Measurements from ENCODE around the gene PYGL.
"Not testable (repeated sequence)": the region's sequence is repeated elsewhere in the genome, so short reads cannot be mapped to it uniquely, and the experiment has no call there.

The PYGL gene

GRCh38 chr14:50924843-50925242, 19.4 kb downstream of the PYGL start:
- no peak for DNase-seq

GRCh38 chr14:50924236-50924635, 20.0 kb downstream of the PYGL start:
- DNase-seq = no peak

- no peak for DNase-seq
Observed at GRCh38 chr14:50922803-50923202, 21.5 kb downstream of the PYGL start.

GRCh38 chr14:50920482-50921230, 23.6 kb downstream of the PYGL start:
- DNase-seq = no peak

- DNase-seq = not testable (repeated sequence)
Observed at GRCh38 chr14:50919524-50919923, 24.8 kb downstream of the PYGL start.

GRCh38 chr14:50917449-50917848, 26.8 kb downstream of the PYGL start:
- DNase-seq = no peak

- DNase-seq = no peak
Observed at GRCh38 chr14:50910495-50911420, 33.5 kb downstream of the PYGL start.

GRCh38 chr14:50906326-50907065, 37.8 kb downstream of the PYGL start:
- no peak for DNase-seq

GRCh38 chr14:50904719-50905118, 39.6 kb downstream of the PYGL start:
- DNase-seq = no peak

- no peak for DNase-seq
Observed at GRCh38 chr14:50901361-50901760, 42.9 kb downstream of the PYGL start.

- no peak for DNase-seq
Observed at GRCh38 chr14:50897658-50898175, 46.6 kb downstream of the PYGL start.

GRCh38 chr14:50897005-50897404, 47.3 kb downstream of the PYGL start:
- DNase-seq = not testable (repeated sequence)

GRCh38 chr14:50896421-50896820, 47.9 kb downstream of the PYGL start:
- DNase-seq = not testable (repeated sequence)

GRCh38 chr14:50892255-50892654, 52.0 kb downstream of the PYGL start:
- DNase-seq = no peak

- no peak for DNase-seq
Observed at GRCh38 chr14:50887476-50887875, 56.8 kb downstream of the PYGL start.

- no peak for DNase-seq
Observed at GRCh38 chr14:50883827-50884197, 60.5 kb downstream of the PYGL start.

- no peak for DNase-seq
Observed at GRCh38 chr14:50882932-50883826, 61.1 kb downstream of the PYGL start.

GRCh38 chr14:50875359-50876070, 68.8 kb downstream of the PYGL start:
- peak in 1 of 2 donors; percentile 61 for DNase-seq

GRCh38 chr14:50874757-50875156, 69.5 kb downstream of the PYGL start:
- DNase-seq = peak in 1 of 2 donors; percentile 84

GRCh38 chr14:50871914-50872732, 72.2 kb downstream of the PYGL start, which contains the start of gene ABHD12B:
TSS of gene ABHD12B (plus strand) at chr14:50872053. CDS start at chr14:50872175, 122 bp downstream.
- no peak for DNase-seq

Data from bone marrow (tissue), 2 donors.